PC-3 (cell line): ENCODE results near the gene KCND3. TPM values are rescaled to one million over a fixed set of nuclear protein-coding genes. Genes with fewer than 3 reads are reported as not detected.

Source experiments
- ATAC-seq: fragments of 200-7000 bp; cut with Tn5 transposase; 2 replicates; pipeline ENCODE4 v1.9.1; 2020; ENCODE audit warnings: mild to moderate bottlenecking, moderate library complexity
- BruUV-seq: library from RNA; stranded (reverse); fragments of 400-500 nt; replicated peaks from 2 replicates; lab custom pipeline; 2021; lab: Mats Ljungman, UMichigan
- CTCF ChIA-PET: fragments of 300-600 bp; sonication (Branson Sonifier 250); formaldehyde crosslinking; loops from one replicate; lab custom pipeline; 2022; ENCODE audit warnings: antibody characterized with exemption; lab: Charles Lee
- POLR2A ChIA-PET: fragments of 300-600 bp; sonication (Branson Sonifier 250); formaldehyde crosslinking; loops from one replicate; lab custom pipeline; 2022; ENCODE audit warnings: antibody characterized with exemption; ENCODE audit not compliant: unreplicated experiment; lab: Charles Lee
- DNase-seq: peaks from one replicate; pipeline ENCODE4 v3.0.0-alpha.2; 2015
- H2AFZ ChIP-seq: fragments of 300-600 bp; sonication (generic); 2 replicates; pipeline ENCODE4 v1.6.0; 2016; ENCODE audit warnings: antibody characterized with exemption, low read length
- H3F3A ChIP-seq: fragments of 300-600 bp; sonication (generic); one replicate; pipeline ENCODE4 v1.6.0; 2017; ENCODE audit warnings: antibody characterized with exemption, low read length, control low read depth, mild to moderate bottlenecking; ENCODE audit not compliant: unreplicated experiment
- H3K27ac ChIP-seq: fragments of 300-600 bp; sonication (generic); 2 replicates; pipeline ENCODE4 v1.5.1; 2016; ENCODE audit warnings: mild to moderate bottlenecking, low read length
- H3K27me3 ChIP-seq: fragments of 300-600 bp; sonication (generic); 2 replicates; pipeline ENCODE4 v1.6.1; 2016; ENCODE audit warnings: low read length, mixed read lengths
- H3K36me3 ChIP-seq: fragments of 300-600 bp; sonication (generic); 2 replicates; pipeline ENCODE4 v1.6.1; 2016; ENCODE audit warnings: low read depth, mixed run types, low read length, mixed read lengths
- H3K4me1 ChIP-seq: fragments of 300-600 bp; sonication (generic); 2 replicates; pipeline ENCODE4 v1.5.1; 2016; ENCODE audit warnings: low read length; ENCODE audit not compliant: insufficient read depth
- H3K4me2 ChIP-seq: fragments of 300-600 bp; sonication (generic); 2 replicates; pipeline ENCODE4 v1.6.0; 2016; ENCODE audit warnings: low read length
- H3K4me3 ChIP-seq: fragments of 300-600 bp; sonication (generic); 2 replicates; pipeline ENCODE4 v1.5.1; 2016; ENCODE audit warnings: mild to moderate bottlenecking, low read length, mixed read lengths
- H3K79me2 ChIP-seq: fragments of 300-600 bp; sonication (generic); 2 replicates; pipeline ENCODE4 v1.6.1; 2017; ENCODE audit warnings: low read length, mixed read lengths
- H3K9ac ChIP-seq: fragments of 300-600 bp; sonication (generic); 2 replicates; pipeline ENCODE4 v1.6.0; 2016; ENCODE audit warnings: mild to moderate bottlenecking, low read length
- H3K9me2 ChIP-seq: fragments of 300-600 bp; sonication (generic); replicated peaks from 2 replicates; pipeline ENCODE4 v1.6.1; 2016; ENCODE audit warnings: mixed run types, low read length, mixed read lengths
- H3K9me3 ChIP-seq: fragments of 300-600 bp; sonication (generic); 2 replicates; pipeline ENCODE4 v1.6.1; 2016; ENCODE audit warnings: low read length, mixed read lengths
- H4K20me1 ChIP-seq: fragments of 300-600 bp; sonication (generic); 2 replicates; pipeline ENCODE4 v1.6.1; 2016; ENCODE audit warnings: low read length, mixed read lengths
- CTCF ChIP-seq: fragments of 300-600 bp; sonication (generic); conservative IDR thresholded peaks from 2 replicates; pipeline ENCODE4 v1.5.1; 2017; ENCODE audit warnings: antibody characterized with exemption, low read depth, mild to moderate bottlenecking, low read length
- EZH2 ChIP-seq: fragments of 300-600 bp; sonication (generic); IDR thresholded peaks from one replicate; pipeline ENCODE4 v1.6.1; 2017; ENCODE audit warnings: antibody characterized with exemption, mild to moderate bottlenecking, low read length; ENCODE audit not compliant: unreplicated experiment
- EZH2phosphoT487 ChIP-seq: fragments of 300-600 bp; sonication (generic); IDR thresholded peaks from 2 replicates; pipeline ENCODE4 v1.6.1; 2018; ENCODE audit warnings: mild to moderate bottlenecking, antibody characterized with exemption, low read length, borderline replicate concordance
- intact Hi-C: fragments of 100-400 bp; cut with micrococcal nuclease; formaldehyde crosslinking; loops from 2 replicates; pipeline ENCODE4 v1.9.0; 2023
- total RNA-seq: library from RNA; depleted of rRNA; stranded (reverse); fragments of >200 nt; gene quantifications from 2 replicates; pipeline ENCODE4 v1.2.3, GENCODE V29; 2014

Gene KCND3
- total RNA-seq, 1 experiment from 2014 or later: not detected

- no peaks in the 10 kb centered on the region for H3K9me2 ChIP-seq
- H3K4me2 ChIP-seq: no peak overlapping the region
- no peaks in the 10 kb centered on the region for H3K27me3 ChIP-seq
- H3F3A ChIP-seq: no peaks in the 10 kb centered on the region
- ATAC-seq: no peak
- no peak overlapping the region for H2AFZ ChIP-seq
- intact Hi-C loops: no loop called here
- ChIA-PET POLR2A (interaction anchor here (0.6 kb wide), 1 partner anchor 230 kb away, joined by 4 read pairs; no protein-coding TSS in a partner anchor), CTCF (interaction anchor here (0.7 kb wide), 1 partner anchor 22 kb away, joined by 5 read pairs; no protein-coding TSS in a partner anchor)
- no TSS peak for BruUV-seq
- H3K79me2 ChIP-seq: no peaks in the 10 kb centered on the region
- no peak overlapping the region for H3K4me3 ChIP-seq
- H4K20me1 ChIP-seq: no peaks in the 10 kb centered on the region
- H3K36me3 ChIP-seq: no peaks in the 10 kb centered on the region
- no peak for DNase-seq
- peaks cover 20% of the 10 kb centered on the region; the same call in 1 of the 2 replicates for H3K4me1 ChIP-seq
- no peak overlapping the region for H3K27ac ChIP-seq
- no peak for TF ChIP-seq EZH2
- no peak for TF ChIP-seq EZH2phosphoT487
- no peak for TF ChIP-seq CTCF
- no peak overlapping the region for H3K9ac ChIP-seq
- H3K9me3 ChIP-seq: no peaks in the 10 kb centered on the region
Measured at GRCh38 chr1:111736548-111737215, 252.8 kb downstream of the KCND3 start.

- BruUV-seq: no TSS peak
- H3K27ac ChIP-seq: no peak overlapping the region
- no peak for TF ChIP-seq CTCF
- TF ChIP-seq EZH2: no peak
- no peak for TF ChIP-seq EZH2phosphoT487
- CTCF ChIA-PET: no interaction called here
- no peak overlapping the region for H2AFZ ChIP-seq
- H3K36me3 ChIP-seq: no peaks in the 10 kb centered on the region
- intact Hi-C loops: no loop called here
- H3K9ac ChIP-seq: no peak overlapping the region
- no peaks in the 10 kb centered on the region for H3F3A ChIP-seq
- POLR2A ChIA-PET: no interaction called here
- H4K20me1 ChIP-seq: no peaks in the 10 kb centered on the region
- H3K4me3 ChIP-seq: no peak overlapping the region
- H3K4me2 ChIP-seq: no peak overlapping the region
- H3K4me1 ChIP-seq: peaks cover 20% of the 10 kb centered on the region; the same call in 1 of the 2 replicates
- no peaks in the 10 kb centered on the region for H3K9me3 ChIP-seq
- ATAC-seq: no peak
- H3K79me2 ChIP-seq: no peaks in the 10 kb centered on the region
- DNase-seq: no peak
- H3K9me2 ChIP-seq: no peaks in the 10 kb centered on the region
- no peaks in the 10 kb centered on the region for H3K27me3 ChIP-seq
Measured at GRCh38 chr1:111735858-111736544, 253.5 kb downstream of the KCND3 start.
